ENCODE data around the gene THOC2. TPM values are rescaled to one million over a fixed set of nuclear protein-coding genes. Genes with fewer than 3 reads are reported as not detected.
"Not testable (repeated sequence)": the region's sequence is repeated elsewhere in the genome, so short reads cannot be mapped to it uniquely, and the experiment has no call there.

Gene THOC2
- polyA plus RNA-seq, 4 donors = 104 to 129 (median 121) TPM

DNA sequence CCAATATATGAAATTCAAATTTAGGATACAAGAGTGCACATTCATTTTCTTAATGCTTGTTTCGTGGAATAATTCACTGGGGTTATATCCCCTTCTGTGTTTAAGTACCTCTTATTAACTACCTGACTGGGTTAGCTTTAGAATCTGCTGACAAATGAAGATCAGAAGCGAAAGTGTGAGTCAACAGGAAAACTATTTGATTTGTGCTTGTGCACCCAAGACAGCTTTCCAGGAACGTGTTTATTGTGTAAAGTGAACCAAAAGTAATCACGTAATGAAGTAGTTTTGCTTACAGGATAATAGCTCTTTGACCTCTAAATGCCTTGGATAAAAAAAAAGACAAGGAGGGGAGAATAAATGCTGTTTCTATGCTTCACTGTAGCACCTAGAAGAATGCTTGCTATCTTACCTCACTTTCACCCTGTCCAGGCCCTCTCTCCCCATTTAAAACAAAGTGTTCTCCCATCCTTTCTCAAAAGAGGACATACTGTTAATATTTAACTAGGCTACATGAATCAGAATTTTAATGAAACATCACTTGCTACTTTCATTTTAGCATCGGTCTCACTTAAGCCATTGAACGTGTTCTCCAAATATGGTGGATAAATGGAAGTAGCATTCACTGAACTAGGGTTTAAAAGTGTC is 141.9 kb downstream of the THOC2 start:
- no peak for DNase-seq (ENCODE audit: low read depth in 4 of 4, low spot score in 3 of 4)

GRCh38 chrX:123588723-123589122 is 144.1 kb downstream of the THOC2 start:
- DNase-seq (ENCODE audit: low read depth in 4 of 4, low spot score in 3 of 4) = no peak

DNA sequence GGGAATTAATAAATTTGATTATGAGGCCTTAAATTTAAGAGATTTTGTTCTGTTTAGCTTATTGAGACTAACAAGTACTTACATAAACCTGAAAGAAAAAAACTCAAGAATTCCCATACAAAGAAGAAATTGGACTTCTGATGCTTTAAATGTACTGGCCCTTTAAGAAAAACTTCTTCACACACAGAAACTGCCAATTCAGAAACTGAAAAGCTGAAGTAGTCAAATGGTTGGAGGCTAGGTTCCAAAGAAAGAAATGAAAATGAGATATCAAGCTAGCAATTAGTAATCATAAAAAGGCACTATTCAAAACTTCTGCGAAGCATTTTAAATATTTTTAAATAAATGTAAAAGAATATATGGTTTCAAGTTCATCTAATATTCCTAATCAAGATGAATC is 151.3 kb downstream of the THOC2 start:
- no peak for DNase-seq (ENCODE audit: low read depth in 4 of 4, low spot score in 3 of 4)

DNA sequence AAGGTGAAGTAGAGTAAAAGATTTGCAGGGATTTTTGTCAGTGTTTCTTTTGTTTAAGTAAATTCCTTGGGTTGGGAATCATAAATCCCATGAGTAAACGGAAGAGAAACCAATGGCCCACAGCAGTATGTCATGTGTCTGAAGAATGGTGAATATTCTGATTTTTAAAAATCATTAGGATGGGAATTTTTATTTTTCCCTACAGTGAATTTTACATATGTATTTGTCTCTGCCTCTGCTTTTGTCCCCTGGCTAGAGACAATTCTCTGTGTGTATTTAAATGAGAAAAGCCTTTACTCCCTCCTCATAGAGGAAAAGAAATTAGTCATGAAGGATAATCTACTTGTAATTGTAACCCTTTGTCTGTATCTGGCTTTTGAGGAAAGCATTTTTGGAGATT is 152.1 kb downstream of the THOC2 start:
- DNase-seq (ENCODE audit: low read depth in 4 of 4, low spot score in 3 of 4) = no peak

DNA sequence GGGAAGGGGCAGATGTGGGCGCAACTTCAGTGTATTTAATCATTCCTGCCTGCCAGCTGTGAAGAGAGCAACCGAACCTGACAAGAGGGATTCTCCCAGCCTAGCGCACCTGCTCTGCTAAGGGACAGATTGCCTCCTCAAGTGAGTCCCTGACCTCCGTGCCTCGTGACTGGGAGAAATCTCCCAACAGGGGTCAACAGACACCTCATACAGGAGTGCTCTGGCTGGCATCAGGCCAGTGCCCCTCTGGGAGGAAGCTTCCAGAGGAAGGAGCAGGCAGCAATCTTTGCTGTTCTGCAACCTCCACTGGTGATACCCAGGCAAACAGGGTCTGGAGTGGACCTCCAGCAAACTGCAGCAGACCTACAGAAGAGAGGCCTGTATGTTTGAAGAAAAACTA is 158.8 kb downstream of the THOC2 start:
- not testable (repeated sequence) for DNase-seq (ENCODE audit: low read depth in 4 of 4, low spot score in 3 of 4)

DNA sequence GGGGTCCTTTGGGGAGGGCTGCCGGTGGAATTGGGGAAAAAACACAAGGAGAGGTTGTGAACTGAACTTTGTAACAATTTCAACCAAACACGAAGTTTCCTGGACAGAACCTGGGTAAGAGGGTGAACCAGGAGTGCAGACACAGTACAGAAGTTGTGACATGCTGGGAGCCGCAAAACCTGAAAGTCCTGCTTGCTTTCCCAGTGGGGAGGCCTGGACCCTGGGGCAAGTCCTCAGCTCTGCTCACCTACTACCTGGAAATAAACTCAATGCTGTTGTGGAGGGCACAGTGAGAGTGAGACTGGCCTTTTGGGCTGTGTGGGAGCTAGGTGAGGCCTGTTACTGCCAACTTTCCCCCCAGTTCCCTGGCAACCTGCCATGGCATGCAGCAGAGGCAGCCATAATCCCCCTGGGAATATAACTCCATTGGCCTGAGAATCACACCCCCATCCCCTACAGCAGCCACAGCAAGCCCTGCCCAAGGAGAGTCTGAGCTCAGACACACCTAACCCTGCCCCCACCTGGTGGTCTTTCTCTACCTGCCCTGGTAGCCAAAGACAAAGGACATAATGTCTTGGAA is 162.8 kb downstream of the THOC2 start:
- DNase-seq (ENCODE audit: low read depth in 4 of 4, low spot score in 3 of 4) = no peak

DNA sequence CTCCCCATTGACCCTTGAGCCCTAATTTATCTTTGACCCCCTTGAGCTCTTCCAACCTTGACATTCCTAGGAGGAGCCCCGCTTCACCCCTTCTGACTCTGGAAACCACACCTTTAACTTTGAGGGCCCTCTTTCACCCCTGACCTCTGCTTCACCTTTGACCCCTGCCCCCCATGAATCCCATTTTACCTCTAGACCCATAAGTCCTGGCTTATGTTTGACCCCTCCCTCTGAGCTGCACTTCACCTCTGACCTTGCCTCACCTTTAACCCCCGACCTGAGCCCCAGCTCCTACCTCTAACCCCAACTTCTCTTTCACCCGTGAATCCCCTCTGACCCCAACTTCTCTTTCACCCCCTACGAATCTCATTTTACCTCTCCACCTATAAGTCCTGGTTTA is 169.7 kb downstream of the THOC2 start:
- no peak for DNase-seq (ENCODE audit: low read depth in 4 of 4, low spot score in 3 of 4)

DNA sequence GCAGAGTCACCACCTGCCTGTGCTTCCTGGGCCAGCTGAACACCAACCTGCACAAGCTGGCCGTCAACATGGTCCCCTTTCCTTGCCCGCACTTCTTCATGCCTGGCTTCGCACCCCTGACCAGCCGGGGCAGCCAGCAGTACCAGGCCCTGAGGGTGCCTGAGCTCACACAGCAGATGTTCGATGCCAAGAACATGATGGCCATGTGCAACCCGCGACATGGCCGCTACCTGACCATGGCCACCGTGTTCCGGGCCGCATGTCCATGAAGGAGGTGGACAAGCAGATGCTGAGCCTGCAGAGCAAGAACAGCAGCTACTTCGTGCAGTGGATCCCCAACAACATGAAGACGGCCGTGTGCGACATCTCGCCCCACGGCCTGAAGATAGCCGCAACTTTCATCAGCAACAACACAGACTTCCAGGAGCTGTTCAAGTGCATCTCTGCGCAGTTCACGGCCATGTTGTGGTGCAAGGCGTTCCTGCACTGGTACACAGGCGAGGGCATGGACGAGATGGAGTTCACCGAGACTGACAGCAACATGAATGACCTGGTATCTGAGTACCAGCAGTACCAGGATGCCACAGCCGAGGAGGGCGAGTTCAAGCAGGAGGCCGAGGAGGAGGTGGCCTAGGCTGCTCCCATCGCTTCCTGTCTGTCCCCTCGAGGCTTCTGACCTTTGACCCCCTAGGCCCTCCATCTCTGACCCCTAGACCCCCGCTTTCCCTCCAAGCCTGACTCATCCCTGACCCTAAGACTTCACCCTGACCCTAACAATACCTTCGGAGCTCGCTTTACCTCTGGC is 170.3 kb downstream of the THOC2 start:
- no peak for DNase-seq (ENCODE audit: low read depth in 4 of 4, low spot score in 3 of 4)

DNA sequence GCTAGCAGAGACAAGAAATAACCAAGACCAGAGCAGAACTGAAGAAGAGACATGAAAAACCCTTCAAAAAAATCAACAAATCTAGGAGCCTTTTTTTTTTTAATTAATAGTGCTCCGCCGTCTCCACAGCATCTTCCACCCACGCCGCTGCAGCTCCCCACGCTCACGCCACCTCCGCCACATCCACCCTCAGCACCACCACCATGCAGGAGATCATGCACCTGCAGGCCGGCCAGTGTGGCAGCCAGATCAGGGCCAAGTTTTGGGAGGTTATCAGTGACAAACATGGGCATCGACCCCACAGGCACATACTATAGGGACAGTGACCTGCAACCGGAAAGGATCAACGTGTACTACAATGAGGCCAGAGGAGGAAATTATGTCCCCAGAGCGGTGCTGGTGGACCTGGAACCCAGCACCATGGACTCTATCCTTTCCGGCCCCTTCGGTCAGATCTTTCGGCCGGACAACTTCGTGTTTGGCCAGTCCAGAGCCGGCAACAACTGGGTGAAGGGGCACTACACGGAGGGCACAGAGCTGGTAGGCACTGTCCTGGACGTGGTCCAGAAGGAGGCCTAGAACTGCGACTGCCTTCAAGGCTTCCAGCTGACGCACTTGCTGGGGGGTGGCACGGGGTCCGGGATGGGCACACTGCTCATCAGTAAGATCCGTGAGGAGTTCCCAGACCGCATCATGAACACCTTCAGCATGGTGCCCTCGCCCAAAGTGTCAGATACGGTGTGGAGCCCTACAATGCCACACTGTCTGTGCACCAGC is 171.2 kb downstream of the THOC2 start:
- DNase-seq (ENCODE audit: low read depth in 4 of 4, low spot score in 3 of 4) = no peak

- no peak for DNase-seq (ENCODE audit: low read depth in 4 of 4, low spot score in 3 of 4)
Observed at GRCh38 chrX:123550829-123551228, 182.0 kb downstream of the THOC2 start.

Other genes starting within 250 kb of the THOC2 start
- gene XIAP, start 127.0 kb upstream of the THOC2 start, polyA plus RNA-seq (ENCODE audit: insufficient read length in 4 of 4) = 10 to 100 TPM; 39.9 to 44.1 (median 41.6) TPM
- gene STAG2, start 228.7 kb upstream of the THOC2 start, polyA plus RNA-seq (ENCODE audit: insufficient read length in 4 of 4) = 100 to 1,000 TPM; 101 to 127 (median 125) TPM

Measured in right renal pelvis (tissue), 4 donors.